GM12872 (cell line): ENCODE data around the gene SKIC8.

Experiments used
- TF ChIP-seq, protein P1 (sequence below): IDR thresholded peaks from 3 replicates; pipeline ENCODE4 v1.5.1; 2011; ENCODE audit warnings: low read depth, mild to moderate bottlenecking, low read length, moderate library complexity; ENCODE audit not compliant: insufficient read depth

SKIC8 gene

DNA sequence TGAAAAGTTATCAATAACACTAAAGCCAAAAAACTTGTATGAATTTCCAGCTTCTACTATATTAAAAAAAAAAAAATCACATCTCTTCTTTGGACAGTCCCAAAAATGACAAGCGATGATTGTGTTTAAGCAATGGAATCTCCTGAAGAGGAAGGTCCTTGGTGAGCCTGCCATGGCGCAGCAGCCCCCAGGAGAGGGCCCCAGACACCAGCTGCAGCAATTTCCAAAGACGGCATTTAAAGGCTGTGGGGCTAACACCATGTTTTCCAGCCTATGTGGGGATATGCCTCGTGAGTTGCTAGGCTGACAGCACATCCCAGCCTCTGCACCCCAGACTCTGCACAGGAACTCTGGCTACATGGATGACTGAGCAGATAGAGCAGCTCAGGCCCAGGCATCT, 14.7 kb downstream of the SKIC8 start:
- TF ChIP-seq, protein P1, sequence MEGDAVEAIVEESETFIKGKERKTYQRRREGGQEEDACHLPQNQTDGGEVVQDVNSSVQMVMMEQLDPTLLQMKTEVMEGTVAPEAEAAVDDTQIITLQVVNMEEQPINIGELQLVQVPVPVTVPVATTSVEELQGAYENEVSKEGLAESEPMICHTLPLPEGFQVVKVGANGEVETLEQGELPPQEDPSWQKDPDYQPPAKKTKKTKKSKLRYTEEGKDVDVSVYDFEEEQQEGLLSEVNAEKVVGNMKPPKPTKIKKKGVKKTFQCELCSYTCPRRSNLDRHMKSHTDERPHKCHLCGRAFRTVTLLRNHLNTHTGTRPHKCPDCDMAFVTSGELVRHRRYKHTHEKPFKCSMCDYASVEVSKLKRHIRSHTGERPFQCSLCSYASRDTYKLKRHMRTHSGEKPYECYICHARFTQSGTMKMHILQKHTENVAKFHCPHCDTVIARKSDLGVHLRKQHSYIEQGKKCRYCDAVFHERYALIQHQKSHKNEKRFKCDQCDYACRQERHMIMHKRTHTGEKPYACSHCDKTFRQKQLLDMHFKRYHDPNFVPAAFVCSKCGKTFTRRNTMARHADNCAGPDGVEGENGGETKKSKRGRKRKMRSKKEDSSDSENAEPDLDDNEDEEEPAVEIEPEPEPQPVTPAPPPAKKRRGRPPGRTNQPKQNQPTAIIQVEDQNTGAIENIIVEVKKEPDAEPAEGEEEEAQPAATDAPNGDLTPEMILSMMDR: no peak

DNA sequence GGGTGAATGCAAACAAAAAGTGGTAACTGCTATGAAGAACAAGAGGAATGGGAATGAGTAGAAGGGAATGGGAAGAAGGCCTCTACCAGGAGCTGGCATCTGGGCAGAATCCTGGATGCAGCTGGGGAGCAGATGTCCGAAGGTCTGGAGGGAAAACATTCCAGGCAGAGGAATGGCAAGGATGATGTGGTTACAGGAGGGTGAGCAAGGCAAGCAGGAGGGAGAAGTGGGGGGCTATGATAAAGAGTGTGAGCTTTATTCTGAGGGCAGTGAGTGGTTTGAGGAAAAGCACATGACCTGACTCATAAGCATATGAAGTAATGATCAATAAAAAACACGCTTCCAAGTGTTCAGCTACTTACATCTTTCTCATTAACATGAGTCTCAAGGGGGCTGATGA, 17.1 kb downstream of the SKIC8 start:
- TF ChIP-seq, protein P1: no peak

GRCh38 chr15:78280319-78281072, 18.9 kb downstream of the SKIC8 start:
- TF ChIP-seq, protein P1: no peak

DNA sequence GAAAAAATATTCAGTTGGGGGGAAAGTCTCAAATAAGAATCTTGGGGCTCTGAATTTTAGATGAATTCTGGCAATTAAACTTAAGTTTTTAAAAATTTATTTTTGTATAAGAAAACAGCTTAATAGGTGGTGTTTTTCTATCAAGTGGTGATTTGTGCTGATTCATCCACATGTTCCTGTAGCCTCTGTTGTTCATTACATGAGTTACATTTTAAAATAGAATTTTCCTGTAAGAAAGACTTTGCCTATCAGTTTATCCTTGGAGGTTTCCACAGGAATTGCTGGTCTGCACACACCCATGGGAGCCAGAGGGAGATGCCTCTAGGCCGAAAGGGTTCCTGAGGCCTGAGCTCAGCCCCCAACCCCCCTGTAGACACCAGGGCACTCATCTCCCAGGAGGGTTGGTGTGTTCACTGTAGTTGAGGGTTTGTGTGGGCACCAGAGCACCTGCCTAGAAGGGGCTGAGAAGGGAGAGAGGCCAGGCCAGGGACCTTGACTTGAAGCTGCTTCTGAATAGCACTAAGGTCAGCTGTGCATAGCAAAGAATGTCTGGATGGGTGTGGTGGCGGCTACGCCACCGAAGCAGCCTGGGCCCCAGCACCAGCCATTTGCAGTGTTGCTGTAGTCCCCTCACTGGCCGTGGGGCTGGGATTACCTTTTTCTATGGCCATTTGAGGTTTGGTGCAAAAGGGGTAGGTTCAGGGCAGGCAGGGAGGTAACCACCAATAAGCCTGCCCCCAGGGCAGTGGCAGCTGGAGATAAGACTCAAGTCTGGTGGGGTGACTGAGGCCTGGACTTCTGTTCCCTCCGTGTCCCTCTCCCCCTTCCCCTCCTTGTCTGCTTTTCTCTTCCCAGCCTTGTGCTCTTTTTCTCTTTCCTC, 23.1 kb downstream of the SKIC8 start:
- TF ChIP-seq, protein P1: no peak

DNA sequence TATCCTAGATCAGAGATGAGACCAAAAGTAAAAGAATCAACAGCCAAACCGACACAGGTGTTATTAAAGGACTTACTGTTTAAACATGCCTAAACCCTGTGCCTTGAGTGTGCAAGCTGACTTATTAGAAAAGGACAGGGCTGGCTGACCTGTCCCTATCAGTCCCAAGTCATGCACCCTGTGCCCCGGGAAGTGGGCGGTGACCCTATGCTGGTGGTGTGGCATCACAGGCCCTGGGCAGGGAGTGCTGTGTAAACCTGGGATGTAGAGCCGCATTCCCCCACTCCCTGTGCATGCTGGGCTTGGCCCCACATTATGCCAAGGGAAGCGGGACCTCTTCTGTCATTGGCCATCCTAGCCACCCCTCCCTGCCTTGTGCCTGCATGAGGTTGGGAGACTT, 24.4 kb downstream of the SKIC8 start:
- TF ChIP-seq, protein P1: no peak

GRCh38 chr15:78272776-78273175, 26.6 kb downstream of the SKIC8 start:
- TF ChIP-seq, protein P1: no peak

DNA sequence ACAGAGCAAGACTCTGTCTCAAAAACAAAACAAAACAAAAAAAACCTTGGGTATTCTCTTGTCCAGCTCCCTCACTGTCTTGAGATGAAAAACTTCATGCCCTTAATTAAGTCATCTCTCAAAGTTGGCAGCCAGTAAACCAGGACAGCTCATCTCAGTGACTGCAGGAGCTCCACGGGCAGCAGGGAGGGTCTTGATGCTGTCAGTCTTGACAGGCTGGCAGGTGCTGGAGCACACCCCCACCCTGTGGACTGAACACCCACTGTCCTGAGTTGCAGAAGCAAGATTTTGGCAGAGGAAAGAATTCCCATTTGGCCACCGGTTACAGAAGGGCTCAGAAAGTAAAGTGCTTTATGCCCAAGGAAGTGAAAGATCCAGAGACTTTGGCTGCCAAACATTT, 27.1 kb downstream of the SKIC8 start:
- TF ChIP-seq, protein P1: no peak
